Testis (tissue), 3 donors: Measurements from ENCODE around the gene FKBP3. TPM values are rescaled to one million over a fixed set of nuclear protein-coding genes. Genes with fewer than 3 reads are reported as not detected.

Source experiments
- DNase-seq: peaks from one replicate; pipeline ENCODE4 v3.0.0-alpha.2; 2019
- H3K27ac ChIP-seq, 2 donors: fragments of 200-600 bp; sonication (generic); one replicate each; pipeline ENCODE4 v1.5.1; 2019
- H3K27me3 ChIP-seq: fragments of 200-600 bp; sonication (generic); one replicate; pipeline ENCODE4 v1.5.1; 2019
- H3K36me3 ChIP-seq: fragments of 200-600 bp; sonication (generic); one replicate; pipeline ENCODE4 v1.5.1; 2017; ENCODE audit warnings: low read depth; ENCODE audit errors: missing control alignments
- H3K4me1 ChIP-seq: fragments of 200-600 bp; sonication (generic); one replicate; pipeline ENCODE4 v1.5.1; 2019
- H3K4me3 ChIP-seq, 2 donors: fragments of 200-600 bp; sonication (generic); one replicate each; pipeline ENCODE4 v1.5.1; 2017 to 2019
- H3K9me3 ChIP-seq: fragments of 200-600 bp; sonication (generic); one replicate; pipeline ENCODE4 v1.5.1; 2017
- POLR2A ChIP-seq: fragments of 450-650 bp; IDR thresholded peaks from one replicate; pipeline ENCODE4 v1.6.1; 2017; ENCODE audit warnings: antibody characterized with exemption, mild to moderate bottlenecking, moderate library complexity
- WGBS, 2 donors: methylation state at CpG; one replicate each; pipeline ENCODE4 v1.1.5; 2018; 5-methylcytosine and 5-hydroxymethylcytosine counted together
- intact Hi-C: fragments of 100-400 bp; cut with DNase I; formaldehyde crosslinking; loops from one replicate; pipeline ENCODE4 v1.15.1; 2023; ENCODE audit warnings: low total_unique reads
- polyA plus RNA-seq: library from polyadenylated mRNA; stranded (reverse); fragments of 350-450 nt; fragmentation: Illumina TruSeq; extraction: RNeasy Lipid Tissue Mini Kit (QIAGEN cat#74804); gene quantifications from one replicate; pipeline ENCODE4 v1.2.3, GENCODE V29; 2014; ENCODE audit warnings: low read depth, low replicate concordance; ENCODE audit not compliant: insufficient read depth
- small RNA-seq, 2 donors: library from RNA; depleted of rRNA; stranded (forward); fragments of <200 nt; gene quantifications; one replicate each; pipeline ENCODE3, GENCODE V24; 2016
- total RNA-seq, 2 donors: library from RNA; depleted of rRNA; stranded (reverse); fragments of >200 nt; gene quantifications; one replicate each; pipeline ENCODE4 v1.2.3, GENCODE V29; 2016
- TF ChIP-seq, protein P1 (sequence below), 3 experiments: fragments of 450-650 bp in 2 of 3; fragments of 200-600 bp in 1 of 3; sonication (generic) in 1 of 3; IDR thresholded peaks; one replicate each; pipeline ENCODE4 v1.5.1; 2016 to 2019; ENCODE audit warnings: antibody characterized with exemption in 3 of 3, mild to moderate bottlenecking in 2 of 3, moderate library complexity in 1 of 3

FKBP3 gene
- total and polyA plus RNA-seq, 3 donors from 2014 or later = 60.8 to 73.5 (median 65.0) TPM

DNA sequence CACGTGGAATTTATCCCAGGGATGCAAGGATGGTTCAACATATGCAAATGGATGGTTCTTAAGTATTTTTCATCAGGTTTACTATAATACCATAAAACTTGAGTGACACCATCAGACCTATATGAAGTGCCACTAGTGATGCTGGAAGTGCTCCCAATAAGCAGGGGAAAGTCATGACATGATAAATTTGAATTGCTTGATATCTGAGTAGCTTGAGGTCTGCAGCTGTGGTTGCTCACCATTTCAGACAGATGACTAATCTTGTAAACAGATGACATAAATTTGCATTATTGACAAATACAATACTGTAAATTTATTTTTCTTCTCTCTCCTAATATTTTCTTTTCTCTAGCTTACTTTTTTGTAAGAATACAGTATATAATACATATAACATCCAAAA is 64.1 kb downstream of the FKBP3 start:
- H3K27me3 ChIP-seq = no peaks in the 10 kb centered on the region
- no peak for TF ChIP-seq POLR2A
- TF ChIP-seq, protein P1, sequence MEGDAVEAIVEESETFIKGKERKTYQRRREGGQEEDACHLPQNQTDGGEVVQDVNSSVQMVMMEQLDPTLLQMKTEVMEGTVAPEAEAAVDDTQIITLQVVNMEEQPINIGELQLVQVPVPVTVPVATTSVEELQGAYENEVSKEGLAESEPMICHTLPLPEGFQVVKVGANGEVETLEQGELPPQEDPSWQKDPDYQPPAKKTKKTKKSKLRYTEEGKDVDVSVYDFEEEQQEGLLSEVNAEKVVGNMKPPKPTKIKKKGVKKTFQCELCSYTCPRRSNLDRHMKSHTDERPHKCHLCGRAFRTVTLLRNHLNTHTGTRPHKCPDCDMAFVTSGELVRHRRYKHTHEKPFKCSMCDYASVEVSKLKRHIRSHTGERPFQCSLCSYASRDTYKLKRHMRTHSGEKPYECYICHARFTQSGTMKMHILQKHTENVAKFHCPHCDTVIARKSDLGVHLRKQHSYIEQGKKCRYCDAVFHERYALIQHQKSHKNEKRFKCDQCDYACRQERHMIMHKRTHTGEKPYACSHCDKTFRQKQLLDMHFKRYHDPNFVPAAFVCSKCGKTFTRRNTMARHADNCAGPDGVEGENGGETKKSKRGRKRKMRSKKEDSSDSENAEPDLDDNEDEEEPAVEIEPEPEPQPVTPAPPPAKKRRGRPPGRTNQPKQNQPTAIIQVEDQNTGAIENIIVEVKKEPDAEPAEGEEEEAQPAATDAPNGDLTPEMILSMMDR (IDR thresholded peaks at IDR 0.05) = no peak
- no peaks in the 10 kb centered on the region for H3K36me3 ChIP-seq
- no peaks in the 10 kb centered on the region for H3K9me3 ChIP-seq
- intact Hi-C loops = no loop called here
- WGBS, 2 donors = 88 to 94% methylated on average over 1 of the region's 1 CpG
- no peak overlapping the region for H3K4me3 ChIP-seq
- H3K27ac ChIP-seq = no peak overlapping the region
- DNase-seq = no peak
- no peaks in the 10 kb centered on the region for H3K4me1 ChIP-seq

DNA sequence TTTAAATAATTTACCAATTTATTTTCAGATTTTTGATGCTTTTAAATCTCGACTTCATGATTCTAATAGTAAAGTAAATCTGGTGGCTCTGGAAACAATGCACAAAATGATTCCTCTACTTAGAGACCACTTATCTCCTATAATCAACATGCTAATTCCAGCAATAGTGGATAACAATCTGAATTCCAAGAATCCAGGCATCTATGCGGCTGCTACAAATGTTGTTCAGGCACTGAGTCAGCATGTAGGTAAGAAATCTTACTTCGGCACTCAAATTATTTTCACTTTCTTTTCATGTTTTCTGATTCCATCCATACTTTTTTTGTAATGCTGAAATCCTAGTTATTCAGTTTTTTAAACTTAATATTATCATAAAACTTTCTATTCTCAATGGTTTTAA is 65.9 kb downstream of the FKBP3 start:
- no peak overlapping the region for H3K4me3 ChIP-seq
- H3K36me3 ChIP-seq = no peaks in the 10 kb centered on the region
- H3K4me1 ChIP-seq = no peaks in the 10 kb centered on the region
- H3K27me3 ChIP-seq = no peaks in the 10 kb centered on the region
- TF ChIP-seq POLR2A = no peak
- TF ChIP-seq, protein P1 (IDR thresholded peaks at IDR 0.05) = no peak
- intact Hi-C loops = no loop called here
- DNase-seq = no peak
- no peak overlapping the region for H3K27ac ChIP-seq
- no peaks in the 10 kb centered on the region for H3K9me3 ChIP-seq
- WGBS, 2 donors = 97 to 98% methylated on average over 3 of the region's 3 CpGs

DNA sequence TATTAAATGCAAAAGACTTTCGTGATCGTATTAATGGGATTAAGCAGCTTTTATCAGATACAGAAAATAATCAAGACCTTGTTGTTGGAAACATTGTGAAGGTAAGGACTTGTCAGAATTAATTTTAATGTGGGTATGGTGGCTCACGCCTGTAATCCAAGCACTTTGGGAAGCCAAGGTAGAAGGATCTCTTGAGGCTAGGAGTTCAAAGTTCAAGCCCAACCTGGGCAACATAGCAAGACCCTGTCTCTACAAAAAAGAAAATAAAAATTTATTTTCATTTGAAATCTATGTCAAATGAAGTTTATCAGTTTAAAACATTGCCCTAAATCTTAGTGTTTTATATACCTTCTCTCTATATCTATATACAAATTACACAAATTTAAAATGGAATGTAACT is 67.6 kb downstream of the FKBP3 start:
- WGBS, 2 donors = 96 to 97% methylated on average over 3 of the region's 3 CpGs
- no peak for DNase-seq
- intact Hi-C loops = no loop called here

DNA sequence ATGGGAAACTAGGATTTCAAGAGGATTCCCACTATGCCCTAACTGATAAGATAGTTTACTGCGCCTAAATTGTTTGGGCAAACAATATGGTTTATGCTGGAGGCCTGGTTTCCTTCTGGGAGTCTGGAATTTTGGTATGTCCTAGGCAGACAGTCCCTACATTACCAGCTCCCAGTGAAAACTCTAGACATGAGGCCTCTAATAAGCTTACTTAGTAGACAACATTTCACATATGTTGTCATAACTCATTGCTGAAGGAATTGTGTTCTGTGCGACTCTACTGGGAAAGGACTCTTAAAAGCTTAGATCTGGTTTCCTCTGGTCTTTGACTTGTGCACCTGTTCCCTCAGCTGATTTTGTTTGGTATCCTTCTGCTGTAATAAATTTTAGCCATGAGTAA is 68.3 kb downstream of the FKBP3 start:
- intact Hi-C loops = no loop called here
- H3K4me1 ChIP-seq = no peaks in the 10 kb centered on the region
- no peak for TF ChIP-seq POLR2A
- TF ChIP-seq, protein P1 (IDR thresholded peaks at IDR 0.05) = no peak
- no peaks in the 10 kb centered on the region for H3K27me3 ChIP-seq
- H3K9me3 ChIP-seq = no peaks in the 10 kb centered on the region
- H3K27ac ChIP-seq = no peak overlapping the region
- H3K4me3 ChIP-seq = no peak overlapping the region
- 89 to 90% methylated on average over 2 of the region's 2 CpGs for WGBS, 2 donors
- no peak for DNase-seq
- no peaks in the 10 kb centered on the region for H3K36me3 ChIP-seq

More for the DNA sequence above, 67.6 kb downstream of the FKBP3 start:
- H3K4me1 ChIP-seq = no peaks in the 10 kb centered on the region
- no peak overlapping the region for H3K27ac ChIP-seq
- H3K4me3 ChIP-seq = no peak overlapping the region
- H3K36me3 ChIP-seq = no peaks in the 10 kb centered on the region
- no peaks in the 10 kb centered on the region for H3K9me3 ChIP-seq
- H3K27me3 ChIP-seq = no peaks in the 10 kb centered on the region
- TF ChIP-seq, protein P1 (IDR thresholded peaks at IDR 0.05) = no peak
- no peak for TF ChIP-seq POLR2A

Small RNAs within 50 kb of the gene (small RNA-seq; reads per million reads assigned to genes)
- gene RF00151 (0 to 0.19 reads per million in 2 donors), gene SNORD127 (11,884 to 17,183 reads per million in 2 donors)

Other genes with a start within 250 kb of the FKBP3 start
- gene KLHL28, start 172.5 kb downstream of the FKBP3 start, total RNA-seq = 10 to 100 TPM; 11.4 to 15.4 TPM
- gene KLHL28, start 172.5 kb downstream of the FKBP3 start, polyA plus RNA-seq = 9.7 TPM
- gene TOGARAM1, start 172.3 kb downstream of the FKBP3 start, total RNA-seq = 10 to 100 TPM; 32.6 to 33.0 TPM
- gene TOGARAM1, start 172.3 kb downstream of the FKBP3 start, polyA plus RNA-seq = 16.6 TPM
- 10 to 100 TPM; 30.9 to 41.1 TPM for gene PRPF39, start 50.4 kb downstream of the FKBP3 start, total RNA-seq
- gene PRPF39, start 50.4 kb downstream of the FKBP3 start, polyA plus RNA-seq = 14.6 TPM
- gene FANCM, start 1.4 kb upstream of the FKBP3 start, total RNA-seq = 10 to 100 TPM; 16.4 to 25.2 TPM
- gene FANCM, start 1.4 kb upstream of the FKBP3 start, polyA plus RNA-seq = 9.3 TPM
- gene MIS18BP1, start 118.7 kb upstream of the FKBP3 start, total RNA-seq = 10 to 100 TPM; 60.8 to 71.5 TPM
- 7.3 TPM for gene MIS18BP1, start 118.7 kb upstream of the FKBP3 start, polyA plus RNA-seq